Neutrophil (primary cell): ENCODE results near the gene DPP8.

ENCODE experiments used
- H3K27ac ChIP-seq: fragments of 200-600 bp; sonication (generic); 2 replicates; pipeline ENCODE4 v1.5.1; 2016; ENCODE audit warnings: mild to moderate bottlenecking, moderate library complexity
- H3K27me3 ChIP-seq: fragments of 200-600 bp; sonication (generic); 2 replicates; pipeline ENCODE4 v1.6.0; 2016; ENCODE audit warnings: mild to moderate bottlenecking
- H3K36me3 ChIP-seq: fragments of 200-600 bp; sonication (generic); 2 replicates; pipeline ENCODE4 v1.5.1; 2017
- H3K4me1 ChIP-seq, 2 experiments: fragments of 200-600 bp in 1 of 2; sonication (generic) in 1 of 2; 1 replicate in 1 of 2; 2 replicates in 1 of 2; pipeline versions ENCODE4 v1.5.1 to v1.6.1; 2013 to 2016; ENCODE audit warnings: low read depth in 1 of 2, low read length in 1 of 2, mild to moderate bottlenecking in 1 of 2, moderate library complexity in 1 of 2; ENCODE audit not compliant: control insufficient read depth in 1 of 2, insufficient read depth in 1 of 2
- H3K4me3 ChIP-seq, 2 experiments: fragments of 200-600 bp in 1 of 2; sonication (generic) in 1 of 2; 1 replicate in 1 of 2; 2 replicates in 1 of 2; pipeline ENCODE4 v1.5.1; 2013 to 2016; ENCODE audit warnings: low read depth in 1 of 2, low read length in 1 of 2, mild to moderate bottlenecking in 1 of 2, moderate library complexity in 1 of 2
- H3K9me3 ChIP-seq: fragments of 200-600 bp; sonication (generic); 2 replicates; pipeline ENCODE4 v1.5.1; 2016
- TF ChIP-seq, protein P1 (sequence below): fragments of 200-600 bp; sonication (generic); IDR thresholded peaks from 2 replicates; pipeline ENCODE4 v1.5.1; 2016; ENCODE audit warnings: antibody characterized with exemption

The DPP8 gene

DNA sequence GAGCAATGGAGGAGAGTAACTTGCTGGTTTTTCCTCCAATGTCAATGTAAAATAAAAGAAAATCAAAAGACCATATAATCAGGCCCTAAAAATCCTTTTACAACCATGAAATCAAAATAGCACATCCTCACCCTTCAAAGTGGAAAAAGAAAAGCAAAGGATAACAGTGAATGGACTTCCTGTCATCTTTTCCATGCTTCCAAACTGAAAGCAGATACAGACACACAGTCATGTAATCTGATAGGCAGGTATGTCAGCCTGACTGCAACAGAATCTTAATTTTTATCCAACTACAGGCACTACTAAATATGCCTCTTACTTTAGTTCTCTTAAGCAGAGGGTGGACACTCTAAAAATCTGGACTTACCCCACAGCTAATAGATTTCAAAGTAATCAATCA is 66.9 kb downstream of the DPP8 start:
- Histone ChIP-seq H3K27me3 (no peaks in the 10 kb centered on the region), H3K27ac (no peak overlapping the region), H3K9me3 (no peaks in the 10 kb centered on the region), H3K4me1 (no peaks in the 10 kb centered on the region), H3K4me3 (no peak overlapping the region), H3K36me3 (peaks cover 96% of the 10 kb centered on the region)
- TF ChIP-seq, protein P1, sequence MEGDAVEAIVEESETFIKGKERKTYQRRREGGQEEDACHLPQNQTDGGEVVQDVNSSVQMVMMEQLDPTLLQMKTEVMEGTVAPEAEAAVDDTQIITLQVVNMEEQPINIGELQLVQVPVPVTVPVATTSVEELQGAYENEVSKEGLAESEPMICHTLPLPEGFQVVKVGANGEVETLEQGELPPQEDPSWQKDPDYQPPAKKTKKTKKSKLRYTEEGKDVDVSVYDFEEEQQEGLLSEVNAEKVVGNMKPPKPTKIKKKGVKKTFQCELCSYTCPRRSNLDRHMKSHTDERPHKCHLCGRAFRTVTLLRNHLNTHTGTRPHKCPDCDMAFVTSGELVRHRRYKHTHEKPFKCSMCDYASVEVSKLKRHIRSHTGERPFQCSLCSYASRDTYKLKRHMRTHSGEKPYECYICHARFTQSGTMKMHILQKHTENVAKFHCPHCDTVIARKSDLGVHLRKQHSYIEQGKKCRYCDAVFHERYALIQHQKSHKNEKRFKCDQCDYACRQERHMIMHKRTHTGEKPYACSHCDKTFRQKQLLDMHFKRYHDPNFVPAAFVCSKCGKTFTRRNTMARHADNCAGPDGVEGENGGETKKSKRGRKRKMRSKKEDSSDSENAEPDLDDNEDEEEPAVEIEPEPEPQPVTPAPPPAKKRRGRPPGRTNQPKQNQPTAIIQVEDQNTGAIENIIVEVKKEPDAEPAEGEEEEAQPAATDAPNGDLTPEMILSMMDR = no peak

GRCh38 chr15:65447145-65447544 is 70.3 kb downstream of the DPP8 start:
- TF ChIP-seq, protein P1 = no peak
- Histone ChIP-seq H3K27ac (no peak overlapping the region), H3K36me3 (peaks cover 91% of the 10 kb centered on the region), H3K4me3 (no peak overlapping the region), H3K27me3 (no peaks in the 10 kb centered on the region), H3K4me1 (no peaks in the 10 kb centered on the region), H3K9me3 (no peaks in the 10 kb centered on the region)

GRCh38 chr15:65434201-65434600 is 83.3 kb downstream of the DPP8 start:
- Histone ChIP-seq H3K27me3 (peaks cover 5% of the 10 kb centered on the region), H3K36me3 (no peaks in the 10 kb centered on the region), H3K4me3 (no peak overlapping the region), H3K9me3 (no peaks in the 10 kb centered on the region), H3K27ac (no peak overlapping the region), H3K4me1 (no peaks in the 10 kb centered on the region)
- TF ChIP-seq, protein P1 = no peak

GRCh38 chr15:65431731-65432130 is 85.8 kb downstream of the DPP8 start:
- H3K36me3 ChIP-seq = no peaks in the 10 kb centered on the region
- H3K4me3 ChIP-seq = no peak overlapping the region

GRCh38 chr15:65426216-65426853 is 91.2 kb downstream of the DPP8 start:
- Histone ChIP-seq H3K4me1 (peaks cover 8 to 13% of the 10 kb centered on the region in 2 experiments), H3K27ac (no peak overlapping the region), H3K27me3 (peaks cover 63% of the 10 kb centered on the region), H3K9me3 (no peaks in the 10 kb centered on the region), H3K36me3 (no peaks in the 10 kb centered on the region), H3K4me3 (no peak overlapping the region)
- TF ChIP-seq, protein P1 = no peak

More at GRCh38 chr15:65431731-65432130, 85.8 kb downstream of the DPP8 start:
- Histone ChIP-seq H3K27ac (no peak overlapping the region), H3K4me1 (no peaks in the 10 kb centered on the region), H3K9me3 (no peaks in the 10 kb centered on the region), H3K27me3 (peaks cover 16% of the 10 kb centered on the region)
- TF ChIP-seq, protein P1 = no peak
